HFFc6 (cell line): Measurements from ENCODE around the gene FNTB. TPM values are rescaled to one million over a fixed set of nuclear protein-coding genes. Genes with fewer than 3 reads are reported as not detected.

ENCODE experiments used
- DNase-seq: peaks from one replicate; pipeline ENCODE4 v3.0.0-alpha.2; 2018
- H3K27ac Mint-ChIP-seq: 2 replicates; pipeline ENCODE4 v1.8.0; 2020; ENCODE audit warnings: mild to moderate bottlenecking, mixed read lengths
- H3K27me3 Mint-ChIP-seq: 2 replicates; pipeline ENCODE4 v1.8.0; 2021; ENCODE audit warnings: mild to moderate bottlenecking, moderate library complexity, mixed read lengths; ENCODE audit not compliant: insufficient read depth
- H3K36me3 Mint-ChIP-seq: 2 replicates; pipeline ENCODE4 v1.8.0; 2021; ENCODE audit warnings: low read depth, mixed read lengths
- H3K4me1 Mint-ChIP-seq: 2 replicates; pipeline ENCODE4 v1.8.0; 2020; ENCODE audit warnings: low read depth, mixed read lengths
- H3K4me3 Mint-ChIP-seq: 2 replicates; pipeline ENCODE4 v1.8.0; 2020; ENCODE audit warnings: mild to moderate bottlenecking, moderate library complexity, mixed read lengths
- H3K9me3 Mint-ChIP-seq: 2 replicates; pipeline ENCODE4 v1.8.0; 2020; ENCODE audit warnings: mild to moderate bottlenecking, mixed read lengths
- total RNA-seq, 6 experiments: library from RNA; stranded (reverse); fragmentation: NEBNext Ultra II Directional; extraction: Animal tissue kit (Norgen Biotek cat#: 25700); gene quantifications; 2 replicates in 1 of 6; 3 replicates in 5 of 6; pipeline ENCODE4 v1.2.3, GENCODE V29; 2021
- TF ChIP-seq, protein P1 (sequence below): fragments of 200-600 bp; sonication (generic); IDR thresholded peaks from 2 replicates; pipeline ENCODE4 v1.5.0; 2021; ENCODE audit warnings: antibody characterized with exemption, mild to moderate bottlenecking

Gene FNTB
- total RNA-seq, 6 experiments from 2014 or later: 14.1 to 22.7 (median 18.0) TPM

DNA sequence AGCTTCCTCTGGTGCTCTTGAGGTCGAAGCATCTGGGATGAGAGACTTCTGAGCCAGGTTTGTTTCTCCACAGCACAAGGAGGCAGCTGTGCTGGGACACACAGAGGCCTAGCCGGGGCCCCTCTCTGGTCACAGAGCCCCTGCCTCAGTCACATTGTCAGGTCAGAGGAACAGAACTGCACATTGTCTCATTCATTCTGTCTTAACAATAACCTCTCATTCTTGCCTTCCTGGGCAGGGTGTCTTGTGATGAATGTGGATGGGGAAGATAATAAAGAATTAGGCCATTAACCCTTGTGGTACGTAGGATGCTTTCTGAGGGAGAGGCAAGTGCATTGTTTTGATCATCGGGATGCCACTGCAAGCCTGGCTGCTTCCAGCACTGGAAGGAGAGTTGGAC is 29.8 kb downstream of the FNTB start:
- H3K27ac Mint-ChIP-seq: no peak overlapping the region
- TF ChIP-seq, protein P1, sequence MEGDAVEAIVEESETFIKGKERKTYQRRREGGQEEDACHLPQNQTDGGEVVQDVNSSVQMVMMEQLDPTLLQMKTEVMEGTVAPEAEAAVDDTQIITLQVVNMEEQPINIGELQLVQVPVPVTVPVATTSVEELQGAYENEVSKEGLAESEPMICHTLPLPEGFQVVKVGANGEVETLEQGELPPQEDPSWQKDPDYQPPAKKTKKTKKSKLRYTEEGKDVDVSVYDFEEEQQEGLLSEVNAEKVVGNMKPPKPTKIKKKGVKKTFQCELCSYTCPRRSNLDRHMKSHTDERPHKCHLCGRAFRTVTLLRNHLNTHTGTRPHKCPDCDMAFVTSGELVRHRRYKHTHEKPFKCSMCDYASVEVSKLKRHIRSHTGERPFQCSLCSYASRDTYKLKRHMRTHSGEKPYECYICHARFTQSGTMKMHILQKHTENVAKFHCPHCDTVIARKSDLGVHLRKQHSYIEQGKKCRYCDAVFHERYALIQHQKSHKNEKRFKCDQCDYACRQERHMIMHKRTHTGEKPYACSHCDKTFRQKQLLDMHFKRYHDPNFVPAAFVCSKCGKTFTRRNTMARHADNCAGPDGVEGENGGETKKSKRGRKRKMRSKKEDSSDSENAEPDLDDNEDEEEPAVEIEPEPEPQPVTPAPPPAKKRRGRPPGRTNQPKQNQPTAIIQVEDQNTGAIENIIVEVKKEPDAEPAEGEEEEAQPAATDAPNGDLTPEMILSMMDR: no peak
- H3K27me3 Mint-ChIP-seq: no peaks in the 10 kb centered on the region; the same call in 1 of the 2 replicates
- H3K4me3 Mint-ChIP-seq: no peak overlapping the region
- H3K36me3 Mint-ChIP-seq: peaks cover 4% of the 10 kb centered on the region; the same call in 1 of the 2 replicates
- H3K9me3 Mint-ChIP-seq: no peaks in the 10 kb centered on the region
- H3K4me1 Mint-ChIP-seq: no peaks in the 10 kb centered on the region
- DNase-seq: no peak

- Mint-ChIP-seq H3K27ac (no peak overlapping the region), H3K4me1 (no peaks in the 10 kb centered on the region), H3K27me3 (no peaks in the 10 kb centered on the region), H3K4me3 (no peak overlapping the region), H3K9me3 (no peaks in the 10 kb centered on the region), H3K36me3 (no peaks in the 10 kb centered on the region)
- DNase-seq: peak; percentile 85
- TF ChIP-seq, protein P1: peak; percentile 87
Observed at GRCh38 chr14:65019944-65020566, 33.4 kb downstream of the FNTB start.

- no peak for DNase-seq
- Mint-ChIP-seq H3K27me3 (no peaks in the 10 kb centered on the region), H3K4me3 (no peak overlapping the region), H3K9me3 (no peaks in the 10 kb centered on the region), H3K27ac (no peak overlapping the region), H3K36me3 (no peaks in the 10 kb centered on the region), H3K4me1 (no peaks in the 10 kb centered on the region)
- TF ChIP-seq, protein P1: no peak
Observed at GRCh38 chr14:65024957-65025356, 38.3 kb downstream of the FNTB start.

DNA sequence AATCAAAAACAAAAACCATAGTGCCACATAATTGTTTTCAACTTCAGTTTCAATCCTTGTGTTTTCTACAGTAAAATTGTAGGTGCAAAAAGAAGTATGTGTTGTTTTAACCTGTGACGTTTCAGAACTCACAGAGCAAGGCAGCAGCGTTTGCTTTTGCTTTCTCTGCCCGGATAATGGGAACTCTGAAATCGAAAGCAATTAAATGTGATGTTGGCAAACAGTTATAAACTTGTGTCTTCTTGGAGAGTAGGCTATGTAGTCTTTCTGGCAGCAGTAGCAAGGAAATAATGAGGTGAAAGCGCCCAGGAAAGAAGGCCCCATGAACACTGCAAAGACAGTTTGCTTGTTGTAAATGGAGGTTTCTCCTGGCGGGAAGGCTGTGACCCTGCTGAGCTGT is 39.1 kb downstream of the FNTB start:
- Mint-ChIP-seq H3K4me3 (no peak overlapping the region), H3K27ac (no peak overlapping the region), H3K27me3 (no peaks in the 10 kb centered on the region), H3K36me3 (no peaks in the 10 kb centered on the region), H3K9me3 (no peaks in the 10 kb centered on the region), H3K4me1 (no peaks in the 10 kb centered on the region)
- TF ChIP-seq, protein P1: no peak
- no peak for DNase-seq

DNA sequence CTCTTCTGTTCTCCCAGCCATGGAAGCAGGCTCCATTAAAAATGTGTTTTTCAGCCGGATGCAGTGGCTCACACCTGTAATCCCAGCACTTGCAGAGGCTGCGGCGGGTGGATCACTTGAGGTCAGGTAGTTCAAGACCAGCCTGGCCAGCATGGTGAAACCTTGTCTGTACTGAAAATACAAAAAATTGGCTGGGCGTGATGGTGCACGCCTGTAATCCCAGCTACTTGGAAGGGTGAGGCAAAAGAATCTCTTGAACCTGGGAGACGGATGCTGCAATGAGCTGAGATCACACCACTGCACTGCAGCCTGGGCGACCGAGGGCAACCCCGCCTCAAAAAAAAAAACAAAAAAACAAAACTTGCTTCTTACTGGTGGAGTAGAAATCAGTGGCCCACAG is 39.8 kb downstream of the FNTB start:
- H3K9me3 Mint-ChIP-seq: no peaks in the 10 kb centered on the region
- H3K4me3 Mint-ChIP-seq: no peak overlapping the region
- no peaks in the 10 kb centered on the region for H3K4me1 Mint-ChIP-seq
- H3K27ac Mint-ChIP-seq: no peak overlapping the region
- DNase-seq: no peak
- no peaks in the 10 kb centered on the region for H3K27me3 Mint-ChIP-seq
- TF ChIP-seq, protein P1: no peak
- no peaks in the 10 kb centered on the region for H3K36me3 Mint-ChIP-seq
